K562 (cell line): ENCODE measurements around the gene NHLRC2. TPM values are rescaled to one million over a fixed set of nuclear protein-coding genes. Genes with fewer than 3 reads are reported as not detected.

ENCODE experiments used
- ATAC-seq: fragments of 200-7000 bp; cut with Tn5 transposase; 3 replicates; pipeline ENCODE4 v1.9.1; 2020; ENCODE audit warnings: moderate library complexity
- BruUV-seq: library from RNA; stranded (reverse); fragments of 400-500 nt; replicated peaks from 2 replicates; lab custom pipeline; 2021; lab: Mats Ljungman, UMichigan
- CTCF ChIA-PET: fragments of 300-600 bp; formaldehyde crosslinking; extraction: SDS; loops from one replicate; lab custom pipeline; 2021; ENCODE audit warnings: low intra/inter-chr PET ratio; lab: Yijun Ruan, JAX
- POLR2A ChIA-PET: fragments of 300-600, 350-650 bp; sonication (Branson Sonifier 250); formaldehyde crosslinking; extraction: SDS; loops from one replicate; lab custom pipeline; 2021; ENCODE audit warnings: antibody characterized with exemption, inconsistent platforms; lab: Yijun Ruan, JAX
- DNase-seq, 4 experiments: peaks; one replicate each; pipeline versions ENCODE4 v3.0.0 to v3.0.0-alpha.2; 2011 to 2018; ENCODE audit warnings: low spot score in 3 of 4, mixed read lengths in 3 of 4; ENCODE audit errors: extremely low read depth in 1 of 4
- FAIRE-seq: peaks from 2 replicates; lab custom pipeline; 2011; peaks lifted over from hg19 to GRCh38; lab: Jason Lieb, UNC
- H2AFZ ChIP-seq: 2 replicates; pipeline ENCODE4 v1.6.0; 2011; ENCODE audit warnings: low read depth, low read length, control low read depth, inconsistent platforms
- H3K27ac ChIP-seq: fragments of 200-600 bp; 3 replicates; pipeline ENCODE4 v1.8.0; 2011; ENCODE audit warnings: low read depth, mild to moderate bottlenecking, control low read depth, inconsistent platforms, low read length, moderate library complexity, mixed read lengths; ENCODE audit errors: extremely low read depth
- H3K27me3 ChIP-seq, 2 experiments: fragments of 300-600 bp in 1 of 2; 2 replicates in 1 of 2; 3 replicates in 1 of 2; pipeline versions ENCODE4 v1.6.0 to v1.8.0; 2011; ENCODE audit warnings: inconsistent platforms in 2 of 2, low read length in 2 of 2, mild to moderate bottlenecking in 1 of 2, mixed read lengths in 1 of 2, moderate library complexity in 1 of 2; ENCODE audit not compliant: control insufficient read depth in 2 of 2, insufficient read depth in 2 of 2
- H3K36me3 ChIP-seq: fragments of 300-600 bp; 3 replicates; pipeline ENCODE4 v1.8.0; 2011; ENCODE audit warnings: mild to moderate bottlenecking, low read length, inconsistent platforms; ENCODE audit not compliant: control insufficient read depth, insufficient read depth
- H3K4me1 ChIP-seq, 2 experiments: fragments of 200-600 bp in 1 of 2; replicated peaks in 1 of 2; 2 replicates in 1 of 2; 3 replicates in 1 of 2; pipeline versions ENCODE4 v1.5.1 to v1.8.0; 2011; ENCODE audit warnings: inconsistent platforms in 2 of 2, low read length in 2 of 2, mild to moderate bottlenecking in 1 of 2, mixed read lengths in 1 of 2, moderate library complexity in 1 of 2; ENCODE audit not compliant: control insufficient read depth in 2 of 2, insufficient read depth in 2 of 2
- H3K4me2 ChIP-seq: 2 replicates; pipeline ENCODE4 v1.6.1; 2011; ENCODE audit warnings: low read length, control low read depth, inconsistent platforms, mixed read lengths; ENCODE audit not compliant: insufficient read depth
- H3K4me3 ChIP-seq: fragments of 200-600 bp; sonication (generic), shearing (Covaris generic); 2 replicates; pipeline ENCODE4 v1.5.1; 2016; ENCODE audit warnings: control low read depth, inconsistent platforms
- H3K79me2 ChIP-seq: fragments of 200-600 bp; 3 replicates; pipeline ENCODE4 v1.8.0; 2011; ENCODE audit warnings: low read length, inconsistent platforms; ENCODE audit not compliant: control insufficient read depth, insufficient read depth
- H3K9ac ChIP-seq, 2 experiments: 2 replicates each; pipeline versions ENCODE4 v1.6.0 to v1.6.1; 2011; ENCODE audit warnings: low read depth in 2 of 2, low read length in 2 of 2, control low read depth in 1 of 2, inconsistent platforms in 1 of 2, mild to moderate bottlenecking in 1 of 2, mixed read lengths in 1 of 2; ENCODE audit not compliant: insufficient read depth in 1 of 2
- H3K9me1 ChIP-seq: one replicate; pipeline ENCODE4 v1.6.0; 2011; ENCODE audit warnings: inconsistent platforms, mild to moderate bottlenecking, low read length, moderate library complexity; ENCODE audit not compliant: control insufficient read depth, insufficient read depth
- H3K9me3 ChIP-seq: replicated peaks from 2 replicates; pipeline ENCODE4 v1.5.1; 2011; ENCODE audit warnings: low read depth, low read length, inconsistent platforms; ENCODE audit not compliant: control insufficient read depth, insufficient read depth
- H4K20me1 ChIP-seq: replicated peaks from 2 replicates; pipeline ENCODE4 v1.6.1; 2011; ENCODE audit warnings: low read length, inconsistent platforms, mixed read lengths; ENCODE audit not compliant: control insufficient read depth, insufficient read depth
- CAMTA2 ChIP-seq: fragments of 250-450 bp; sonication (Bioruptor Pico); conservative IDR thresholded peaks from 2 replicates; pipeline ENCODE4 v1.5.1; 2022
- EGR1 ChIP-seq: fragments of 450-650 bp; conservative IDR thresholded peaks from 2 replicates; pipeline ENCODE4 v1.6.1; 2017; ENCODE audit warnings: mild to moderate bottlenecking
- ELF4 ChIP-seq: fragments of 450-650 bp; formaldehyde crosslinking; IDR thresholded peaks from 2 replicates; pipeline ENCODE4 v1.4.0; 2022; ENCODE audit warnings: missing genetic modification characterization
- ETV5 ChIP-seq: sonication (generic); formaldehyde crosslinking; IDR thresholded peaks from 2 replicates; pipeline ENCODE4 v1.4.0; 2020; ENCODE audit warnings: low read depth, mild to moderate bottlenecking, missing genetic modification reagents
- GTF2E2 ChIP-seq: fragments of 200-800 bp; sonication (Bioruptor generic); IDR thresholded peaks from 2 replicates; pipeline ENCODE4 v1.6.1; 2016; ENCODE audit warnings: missing genetic modification characterization, missing compliant biosample characterization
- HDGF ChIP-seq: fragments of 450-650 bp; IDR thresholded peaks from 2 replicates; pipeline ENCODE4 v1.6.1; 2016
- HIVEP1 ChIP-seq: fragments of 250-450 bp; sonication (Bioruptor Pico); IDR thresholded peaks from 2 replicates; pipeline ENCODE4 v1.4.0; 2020; ENCODE audit warnings: mild to moderate bottlenecking
- KLF1 ChIP-seq: fragments of 450-650 bp; IDR thresholded peaks from 2 replicates; pipeline ENCODE4 v1.6.1; 2016; ENCODE audit warnings: missing genetic modification characterization, missing compliant biosample characterization
- MIER1 ChIP-seq: fragments of 450-650 bp; IDR thresholded peaks from 2 replicates; pipeline ENCODE4 v1.6.1; 2016; ENCODE audit warnings: antibody characterized with exemption, mild to moderate bottlenecking, low read depth
- NFE2 ChIP-seq: IDR thresholded peaks from 2 replicates; pipeline ENCODE4 v1.6.1; 2014; ENCODE audit warnings: antibody characterized with exemption, low read depth
- STAG1 ChIP-seq: sonication (generic); formaldehyde crosslinking; IDR thresholded peaks from 2 replicates; pipeline ENCODE4 v1.5.0; 2020; ENCODE audit warnings: missing genetic modification reagents, borderline replicate concordance
- ZBTB17 ChIP-seq: fragments of 450-650 bp; formaldehyde crosslinking; IDR thresholded peaks from 2 replicates; pipeline ENCODE4 v1.4.0; 2020; ENCODE audit warnings: mild to moderate bottlenecking
- WGBS: fragments of 100-300 bp; shearing (Covaris generic); methylation state at CpG from one replicate; pipeline ENCODE4 v1.1.6; 2016; ENCODE audit warnings: low coverage, mixed read lengths; ENCODE audit not compliant: insufficient coverage; ENCODE audit errors: missing lambda C conversion rate; 5-methylcytosine and 5-hydroxymethylcytosine counted together
- in situ Hi-C: fragments of 300-500 bp; cut with MboI; formaldehyde crosslinking; loops from 4 replicates; pipeline ENCODE4 v1.15.0; 2018; ENCODE audit warnings: inconsistent platforms, mixed read lengths
- intact Hi-C: fragments of 100-400 bp; cut with micrococcal nuclease; formaldehyde crosslinking; loops from 2 replicates; pipeline ENCODE4 v1.14.2; 2022
- polyA plus RNA-seq, 8 experiments: library from polyadenylated mRNA; depleted of rRNA in 4 of 8; stranded (reverse) in 5 of 8; unstranded in 3 of 8; fragments of >200 nt; fragmentation: Nextera tagmentation in 2 of 8; fragmentation: Illumina TruSeq in 1 of 8; extraction: Ambion mirVana in 2 of 8; extraction: Trizol in 1 of 8; gene quantifications; 2 replicates each; pipeline versions ENCODE4 v1.2.1 to v1.2.3, GENCODE V29; 2011 to 2014; ENCODE audit warnings: inconsistent platforms in 1 of 8, missing spikeins in 1 of 8
- total RNA-seq, 7 experiments: library from RNA; depleted of rRNA in 6 of 7; stranded (reverse); fragments of >200 nt in 6 of 7; fragmentation: Illumina TruSeq in 2 of 7; extraction: Trizol in 2 of 7; gene quantifications; 2 replicates each; pipeline versions ENCODE4 v1.2.1 to v1.2.3, GENCODE V29; 2011 to 2021; ENCODE audit warnings: low replicate concordance in 1 of 7
- TF ChIP-seq, protein P1 (sequence below): fragments of 250-450 bp; sonication (Bioruptor Pico); IDR thresholded peaks from 2 replicates; pipeline ENCODE4 v1.8.0; 2021; ENCODE audit warnings: moderate library complexity, mild to moderate bottlenecking, inconsistent platforms
- TF ChIP-seq, protein P2 (sequence below), 2 experiments: fragments of 450-650 bp; formaldehyde crosslinking in 1 of 2; IDR thresholded peaks; 2 replicates each; pipeline versions ENCODE4 v1.4.0 to v1.6.1; 2014 to 2020; ENCODE audit warnings: mild to moderate bottlenecking in 2 of 2, borderline replicate concordance in 1 of 2, low read depth in 1 of 2

Gene NHLRC2
- total and polyA plus RNA-seq, 9 of the 15 experiments (the other 6 are each of a cell fraction or from before 2014, with no cell fraction given), result 1.5 to 22.4 (median 10.3) TPM

DNA sequence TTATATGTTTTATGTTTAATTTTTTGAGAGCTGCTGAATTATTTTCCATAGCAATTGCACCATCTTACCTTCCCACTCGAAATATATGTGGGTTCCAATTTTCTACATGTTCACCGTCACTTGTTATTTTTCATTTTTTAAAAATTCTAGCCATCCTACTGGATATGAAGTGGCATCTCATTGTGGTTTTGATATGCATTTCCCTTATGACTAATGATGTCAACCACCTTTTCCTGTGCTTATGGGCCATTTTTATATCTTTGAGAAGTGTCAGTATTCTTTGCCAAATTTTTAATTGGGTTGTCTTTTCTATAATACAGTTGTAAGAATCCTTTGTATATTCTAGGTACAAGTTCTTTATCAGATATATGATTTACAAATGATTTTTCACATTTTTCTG lies 27.8 kb downstream of the NHLRC2 start (continued):
- no peak for TF ChIP-seq EGR1
- no peak for TF ChIP-seq HIVEP1 (CRISPR knock-in tag)
- TF ChIP-seq ETV5 (CRISPR knock-in tag), result no peak
- no peak for TF ChIP-seq ELF4 (CRISPR knock-in tag)
- TF ChIP-seq, protein P1, sequence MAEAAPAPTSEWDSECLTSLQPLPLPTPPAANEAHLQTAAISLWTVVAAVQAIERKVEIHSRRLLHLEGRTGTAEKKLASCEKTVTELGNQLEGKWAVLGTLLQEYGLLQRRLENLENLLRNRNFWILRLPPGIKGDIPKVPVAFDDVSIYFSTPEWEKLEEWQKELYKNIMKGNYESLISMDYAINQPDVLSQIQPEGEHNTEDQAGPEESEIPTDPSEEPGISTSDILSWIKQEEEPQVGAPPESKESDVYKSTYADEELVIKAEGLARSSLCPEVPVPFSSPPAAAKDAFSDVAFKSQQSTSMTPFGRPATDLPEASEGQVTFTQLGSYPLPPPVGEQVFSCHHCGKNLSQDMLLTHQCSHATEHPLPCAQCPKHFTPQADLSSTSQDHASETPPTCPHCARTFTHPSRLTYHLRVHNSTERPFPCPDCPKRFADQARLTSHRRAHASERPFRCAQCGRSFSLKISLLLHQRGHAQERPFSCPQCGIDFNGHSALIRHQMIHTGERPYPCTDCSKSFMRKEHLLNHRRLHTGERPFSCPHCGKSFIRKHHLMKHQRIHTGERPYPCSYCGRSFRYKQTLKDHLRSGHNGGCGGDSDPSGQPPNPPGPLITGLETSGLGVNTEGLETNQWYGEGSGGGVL (CRISPR knock-in tag), result no peak
- TF ChIP-seq STAG1 (CRISPR knock-in tag), result no peak

DNA sequence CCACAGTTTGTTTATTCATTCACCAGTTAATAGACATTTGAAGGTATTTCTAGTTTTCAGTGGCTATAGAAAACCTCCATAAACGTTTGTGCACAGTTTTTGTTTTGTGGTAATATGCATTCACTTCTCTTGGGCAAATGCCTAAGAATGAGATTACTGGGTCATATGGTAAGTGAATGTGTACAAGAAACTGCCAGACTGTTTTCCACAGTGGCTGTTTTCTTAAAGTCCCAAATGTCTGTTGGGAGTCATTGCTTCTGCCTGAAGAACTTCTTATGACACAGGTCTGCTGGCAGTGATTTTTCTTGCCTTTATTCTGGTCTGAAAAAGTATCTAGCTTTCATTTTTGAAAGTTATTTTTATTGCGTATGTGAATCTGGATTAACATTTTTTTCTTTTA lies 35.5 kb downstream of the NHLRC2 start:
- Histone ChIP-seq H3K36me3 (peaks cover 26% of the 10 kb centered on the region; the same call in 2 of the 3 replicates), H3K4me3 (no peak overlapping the region), H3K9ac (no peak overlapping the region), H3K9me1 (no peaks in the 10 kb centered on the region), H2AFZ (no peak overlapping the region), H4K20me1 (no peaks in the 10 kb centered on the region), H3K4me2 (no peak overlapping the region), H3K9me3 (no peaks in the 10 kb centered on the region), H3K27me3 (no peaks in the 10 kb centered on the region), H3K27ac (no peak overlapping the region), H3K4me1 (no peaks in the 10 kb centered on the region), H3K79me2 (no peaks in the 10 kb centered on the region)
- 50% methylated on average over 2 of the region's 2 CpGs for WGBS
- ATAC-seq, result no peak
- in situ Hi-C loops (no loop called here), intact Hi-C loops (no loop called here)
- ChIA-PET CTCF (no interaction called here), POLR2A (no interaction called here)
- FAIRE-seq, result no peak
- BruUV-seq, result no TSS peak
- DNase-seq, result no peak
- TF ChIP-seq ZBTB17 (CRISPR knock-in tag) (no peak), MIER1 (no peak), NFE2 (no peak), HDGF (no peak), CAMTA2 (no peak), KLF1 (tag) (no peak), GTF2E2 (tag) (no peak)
- TF ChIP-seq, protein P2, sequence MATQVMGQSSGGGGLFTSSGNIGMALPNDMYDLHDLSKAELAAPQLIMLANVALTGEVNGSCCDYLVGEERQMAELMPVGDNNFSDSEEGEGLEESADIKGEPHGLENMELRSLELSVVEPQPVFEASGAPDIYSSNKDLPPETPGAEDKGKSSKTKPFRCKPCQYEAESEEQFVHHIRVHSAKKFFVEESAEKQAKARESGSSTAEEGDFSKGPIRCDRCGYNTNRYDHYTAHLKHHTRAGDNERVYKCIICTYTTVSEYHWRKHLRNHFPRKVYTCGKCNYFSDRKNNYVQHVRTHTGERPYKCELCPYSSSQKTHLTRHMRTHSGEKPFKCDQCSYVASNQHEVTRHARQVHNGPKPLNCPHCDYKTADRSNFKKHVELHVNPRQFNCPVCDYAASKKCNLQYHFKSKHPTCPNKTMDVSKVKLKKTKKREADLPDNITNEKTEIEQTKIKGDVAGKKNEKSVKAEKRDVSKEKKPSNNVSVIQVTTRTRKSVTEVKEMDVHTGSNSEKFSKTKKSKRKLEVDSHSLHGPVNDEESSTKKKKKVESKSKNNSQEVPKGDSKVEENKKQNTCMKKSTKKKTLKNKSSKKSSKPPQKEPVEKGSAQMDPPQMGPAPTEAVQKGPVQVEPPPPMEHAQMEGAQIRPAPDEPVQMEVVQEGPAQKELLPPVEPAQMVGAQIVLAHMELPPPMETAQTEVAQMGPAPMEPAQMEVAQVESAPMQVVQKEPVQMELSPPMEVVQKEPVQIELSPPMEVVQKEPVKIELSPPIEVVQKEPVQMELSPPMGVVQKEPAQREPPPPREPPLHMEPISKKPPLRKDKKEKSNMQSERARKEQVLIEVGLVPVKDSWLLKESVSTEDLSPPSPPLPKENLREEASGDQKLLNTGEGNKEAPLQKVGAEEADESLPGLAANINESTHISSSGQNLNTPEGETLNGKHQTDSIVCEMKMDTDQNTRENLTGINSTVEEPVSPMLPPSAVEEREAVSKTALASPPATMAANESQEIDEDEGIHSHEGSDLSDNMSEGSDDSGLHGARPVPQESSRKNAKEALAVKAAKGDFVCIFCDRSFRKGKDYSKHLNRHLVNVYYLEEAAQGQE (IDR thresholded peaks at IDR 0.05; ENCODE audit: borderline replicate concordance), result no peak
- TF ChIP-seq, protein P2 (CRISPR knock-in tag; IDR thresholded peaks at IDR 0.05; ENCODE audit: low read depth), result no peak
